ENCODE data around the gene PARD3.

The PARD3 gene

DNA sequence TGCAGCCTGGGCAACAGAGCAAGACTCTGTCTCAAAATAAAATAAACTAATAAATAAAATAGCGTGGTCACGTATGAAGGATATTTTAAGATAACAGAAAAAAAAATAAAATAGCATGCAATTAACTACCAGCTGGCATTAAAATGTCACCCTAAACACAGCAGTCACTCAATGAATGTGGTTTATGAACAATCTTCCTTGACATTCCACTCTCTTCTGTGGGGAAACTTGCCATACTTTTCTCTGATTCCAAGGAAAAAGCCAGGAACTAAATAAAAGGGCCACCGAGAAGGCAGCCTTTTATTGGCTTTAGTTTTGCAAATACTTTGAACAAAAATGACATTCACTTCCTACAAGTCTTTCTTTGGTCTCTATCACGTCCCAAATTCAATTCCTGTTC lies 266.6 kb downstream of the PARD3 start:
- DNase-seq (ENCODE audit: low read depth): no peak
- no peak overlapping the region for H3K4me3 ChIP-seq (ENCODE audit: low read depth, low read length)
- TF ChIP-seq, protein P1, sequence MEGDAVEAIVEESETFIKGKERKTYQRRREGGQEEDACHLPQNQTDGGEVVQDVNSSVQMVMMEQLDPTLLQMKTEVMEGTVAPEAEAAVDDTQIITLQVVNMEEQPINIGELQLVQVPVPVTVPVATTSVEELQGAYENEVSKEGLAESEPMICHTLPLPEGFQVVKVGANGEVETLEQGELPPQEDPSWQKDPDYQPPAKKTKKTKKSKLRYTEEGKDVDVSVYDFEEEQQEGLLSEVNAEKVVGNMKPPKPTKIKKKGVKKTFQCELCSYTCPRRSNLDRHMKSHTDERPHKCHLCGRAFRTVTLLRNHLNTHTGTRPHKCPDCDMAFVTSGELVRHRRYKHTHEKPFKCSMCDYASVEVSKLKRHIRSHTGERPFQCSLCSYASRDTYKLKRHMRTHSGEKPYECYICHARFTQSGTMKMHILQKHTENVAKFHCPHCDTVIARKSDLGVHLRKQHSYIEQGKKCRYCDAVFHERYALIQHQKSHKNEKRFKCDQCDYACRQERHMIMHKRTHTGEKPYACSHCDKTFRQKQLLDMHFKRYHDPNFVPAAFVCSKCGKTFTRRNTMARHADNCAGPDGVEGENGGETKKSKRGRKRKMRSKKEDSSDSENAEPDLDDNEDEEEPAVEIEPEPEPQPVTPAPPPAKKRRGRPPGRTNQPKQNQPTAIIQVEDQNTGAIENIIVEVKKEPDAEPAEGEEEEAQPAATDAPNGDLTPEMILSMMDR (IDR thresholded peaks at IDR 0.05; ENCODE audit: insufficient read depth, low read depth, low read length, missing control alignments): no peak

DNA sequence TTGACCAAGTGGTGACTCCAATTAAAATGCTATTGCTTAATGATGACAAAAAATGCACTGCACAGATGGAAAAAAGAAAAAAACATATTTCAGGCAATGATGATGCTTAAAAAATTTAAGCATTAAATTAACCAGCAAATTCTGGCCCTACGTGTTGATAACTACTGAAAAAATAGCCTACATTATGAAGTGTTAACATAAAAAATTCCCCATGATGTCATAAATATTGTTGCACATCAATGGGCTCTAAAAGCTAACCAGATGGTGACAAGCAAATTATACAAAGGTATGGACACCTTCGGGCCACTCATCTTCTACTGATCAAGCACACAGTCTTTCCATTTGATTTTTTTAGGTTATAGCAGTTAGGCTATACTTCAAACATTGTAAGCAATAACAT lies 267.4 kb downstream of the PARD3 start:
- DNase-seq (ENCODE audit: low read depth): no peak
- TF ChIP-seq, protein P1 (IDR thresholded peaks at IDR 0.05; ENCODE audit: insufficient read depth, low read depth, low read length, missing control alignments): no peak
- H3K4me3 ChIP-seq (ENCODE audit: low read depth, low read length): no peak overlapping the region

DNA sequence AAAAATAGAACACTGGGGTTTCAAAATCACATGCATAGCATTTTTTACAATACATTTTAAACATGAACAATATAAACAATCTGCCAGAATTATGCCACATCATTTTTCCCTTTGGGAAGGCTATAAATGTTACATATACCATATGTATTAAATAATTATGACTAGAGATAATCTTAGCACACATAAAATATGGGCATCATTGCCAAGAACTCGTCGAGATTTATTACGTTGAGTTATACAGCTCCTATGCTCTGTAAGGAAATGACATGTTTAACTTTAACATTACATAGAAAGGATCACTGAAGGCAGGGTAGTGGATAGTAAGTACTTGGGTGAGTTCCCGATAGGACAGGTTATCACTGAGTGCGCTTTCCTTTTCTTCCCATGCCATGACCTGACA lies 267.8 kb downstream of the PARD3 start:
- no peak for DNase-seq (ENCODE audit: low read depth)
- TF ChIP-seq, protein P1 (IDR thresholded peaks at IDR 0.05; ENCODE audit: insufficient read depth, low read depth, low read length, missing control alignments): no peak
- H3K4me3 ChIP-seq (ENCODE audit: low read depth, low read length): no peak overlapping the region

DNA sequence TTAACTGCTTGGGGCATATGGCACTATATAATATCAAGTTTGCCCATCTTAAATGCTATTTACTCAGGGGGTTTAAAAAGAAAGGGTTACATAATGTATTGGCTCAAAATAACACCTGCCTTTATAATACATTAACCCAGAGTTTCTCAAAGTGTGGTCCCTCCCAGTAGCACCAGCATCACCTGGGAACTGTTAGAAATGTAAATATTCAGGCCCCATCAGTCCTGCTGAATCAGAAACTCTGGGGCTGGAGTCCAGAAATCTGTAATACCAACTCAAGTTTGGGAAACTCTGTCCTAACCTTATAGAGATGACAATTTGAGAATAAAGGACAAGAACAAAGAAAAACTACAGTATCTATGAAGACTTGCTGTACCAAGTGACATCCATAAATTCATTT lies 270.7 kb downstream of the PARD3 start:
- no peak for DNase-seq (ENCODE audit: low read depth)
- no peak overlapping the region for H3K4me3 ChIP-seq (ENCODE audit: low read depth, low read length)
- TF ChIP-seq, protein P1 (IDR thresholded peaks at IDR 0.05; ENCODE audit: insufficient read depth, low read depth, low read length, missing control alignments): no peak

DNA sequence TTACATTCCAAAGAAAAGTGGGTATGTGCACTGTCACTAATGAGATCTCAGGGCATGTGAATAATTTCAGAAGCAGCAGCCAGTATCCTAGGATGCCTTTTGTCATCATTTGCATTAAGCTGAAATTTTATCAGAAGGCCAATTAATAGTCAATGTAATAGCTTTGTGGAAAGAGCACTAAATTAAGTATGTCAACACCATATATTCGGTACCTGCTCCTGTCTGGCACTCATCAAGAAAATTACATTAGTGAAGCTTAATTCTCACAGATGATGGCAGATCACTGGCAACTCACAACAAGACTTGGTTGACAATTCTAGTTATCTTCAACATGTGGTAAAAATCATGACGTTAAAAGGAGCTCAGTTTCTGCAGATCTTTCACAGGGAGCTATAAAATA lies 271.4 kb downstream of the PARD3 start:
- no peak for DNase-seq (ENCODE audit: low read depth)
- TF ChIP-seq, protein P1 (IDR thresholded peaks at IDR 0.05; ENCODE audit: insufficient read depth, low read depth, low read length, missing control alignments): no peak
- no peak overlapping the region for H3K4me3 ChIP-seq (ENCODE audit: low read depth, low read length)

DNA sequence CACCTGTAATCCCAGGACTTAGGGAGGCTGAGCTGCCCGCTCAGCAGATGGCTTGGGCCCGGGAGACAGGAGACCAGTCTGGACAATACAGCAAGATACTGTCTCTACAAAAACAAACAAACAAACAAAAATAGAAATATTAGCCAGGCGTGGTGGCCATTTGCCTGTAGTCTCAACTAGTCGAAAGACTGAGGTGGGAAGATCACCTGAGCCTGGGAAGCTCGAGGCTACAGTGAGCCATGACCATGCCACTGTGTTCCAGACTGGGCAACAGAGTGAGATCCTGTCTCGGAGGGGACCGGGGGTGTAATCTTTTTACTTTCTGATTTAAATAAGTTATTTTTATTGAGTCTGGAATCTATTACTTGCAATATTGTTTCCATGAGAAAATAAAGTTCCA lies 274.6 kb downstream of the PARD3 start:
- no peak overlapping the region for H3K4me3 ChIP-seq (ENCODE audit: low read depth, low read length)
- TF ChIP-seq, protein P1 (IDR thresholded peaks at IDR 0.05; ENCODE audit: insufficient read depth, low read depth, low read length, missing control alignments): no peak
- no peak for DNase-seq (ENCODE audit: low read depth)

DNA sequence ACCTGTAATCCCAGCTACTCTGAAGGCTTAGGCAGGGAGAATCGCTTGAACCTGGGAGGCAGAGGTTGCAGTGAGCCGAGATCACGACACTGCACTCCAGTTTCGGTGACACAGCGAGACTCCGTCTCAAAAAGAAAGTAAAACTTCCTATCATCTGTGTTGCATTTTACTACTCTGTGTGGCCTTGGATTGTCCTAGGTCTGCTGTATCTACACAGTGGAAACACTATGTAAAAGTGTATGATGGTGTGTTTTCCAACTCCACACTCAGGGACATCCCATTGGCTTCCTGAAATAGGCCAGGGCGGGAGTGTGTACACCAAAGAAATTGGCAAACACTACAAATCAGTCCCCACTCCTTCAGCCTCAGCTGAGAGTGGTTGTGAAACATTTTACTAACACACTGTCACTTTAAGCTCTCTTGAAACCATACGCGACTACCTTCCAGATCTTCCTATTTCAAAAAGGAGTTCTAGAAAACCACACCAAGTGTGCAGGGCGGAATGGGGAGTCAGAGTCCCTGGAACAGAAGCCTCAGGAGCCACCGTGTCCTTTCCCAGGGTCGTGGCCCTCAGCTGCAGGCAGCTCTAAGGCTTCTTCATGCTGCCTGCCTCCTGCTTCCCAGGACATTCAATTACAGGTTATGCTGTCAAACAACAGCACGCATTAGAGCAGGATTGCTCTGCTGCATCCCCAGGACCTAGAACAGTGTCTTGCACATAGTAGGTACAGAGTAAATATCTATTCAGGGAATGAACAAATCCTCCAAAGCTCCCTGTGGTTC lies 275.4 kb downstream of the PARD3 start:
- DNase-seq (ENCODE audit: low read depth): peak; percentile 69
- peak overlapping the region; percentile 41 for H3K4me3 ChIP-seq (ENCODE audit: low read depth, low read length)
- TF ChIP-seq, protein P1 (IDR thresholded peaks at IDR 0.05; ENCODE audit: insufficient read depth, low read depth, low read length, missing control alignments): no peak
